Gastroesophageal sphincter (tissue), 4 donors: ENCODE results near the gene C1orf198. TPM values are rescaled to one million over a fixed set of nuclear protein-coding genes. Genes with fewer than 3 reads are reported as not detected.
A peak's percentile ranks its signal among the peaks of the same experiment; 100 is the strongest.

Source experiments
- ATAC-seq: fragments of 150-250 bp; one replicate; pipeline ENCODE4 v1.9.1; 2016; ENCODE audit warnings: mild to moderate bottlenecking, moderate library complexity
- H3K27ac ChIP-seq, 4 donors: fragments of 200-600 bp; sonication (generic) in 3 of 4; 1 replicate in 3 of 4; 2 replicates in 1 of 4; pipeline ENCODE4 v1.5.1; 2016 to 2019
- H3K27me3 ChIP-seq: fragments of 200-600 bp; sonication (generic); one replicate; pipeline ENCODE4 v1.5.1; 2019
- H3K36me3 ChIP-seq, 2 donors: fragments of 200-600 bp; sonication (generic); one replicate each; pipeline ENCODE4 v1.5.1; 2019; ENCODE audit warnings: control low read depth in 1 of 2
- H3K4me1 ChIP-seq, 3 donors: fragments of 200-600 bp; sonication (generic); 1 replicate in 2 of 3; 2 replicates in 1 of 3; pipeline ENCODE4 v1.5.1; 2016 to 2019; ENCODE audit warnings: control low read depth in 2 of 3
- H3K4me3 ChIP-seq, 2 donors: fragments of 200-600 bp; sonication (generic); one replicate each; pipeline ENCODE4 v1.5.1; 2019; ENCODE audit warnings: mild to moderate bottlenecking in 1 of 2, moderate library complexity in 1 of 2
- H3K9me3 ChIP-seq, 3 donors: fragments of 200-600 bp; sonication (generic); one replicate each; pipeline ENCODE4 v1.5.1; 2017 to 2019; ENCODE audit warnings: control low read depth in 2 of 3
- EP300 ChIP-seq: sonication (generic); formaldehyde crosslinking; IDR thresholded peaks from one replicate; pipeline ENCODE4 v1.6.1; 2017; ENCODE audit warnings: antibody characterized with exemption, mild to moderate bottlenecking
- POLR2A ChIP-seq, 2 donors: fragments of 450-650 bp; IDR thresholded peaks; one replicate each; pipeline ENCODE4 v1.6.1; 2017; ENCODE audit warnings: antibody characterized with exemption in 2 of 2, mild to moderate bottlenecking in 2 of 2, moderate library complexity in 1 of 2
- POLR2AphosphoS5 ChIP-seq: sonication (generic); formaldehyde crosslinking; IDR thresholded peaks from one replicate; pipeline ENCODE4 v1.6.1; 2017; ENCODE audit warnings: antibody characterized with exemption
- WGBS, 2 donors: methylation state at CpG; one replicate each; pipeline ENCODE4 v1.1.5; 2018; ENCODE audit warnings: low coverage in 1 of 2; 5-methylcytosine and 5-hydroxymethylcytosine counted together
- total RNA-seq, 4 donors: library from RNA; depleted of rRNA; stranded (reverse); fragments of >200 nt; gene quantifications; one replicate each; pipeline ENCODE4 v1.1.0, GENCODE V29; 2016
- TF ChIP-seq, protein P1 (sequence below), 4 experiments: fragments of 200-600 bp in 2 of 4; fragments of 450-650 bp in 2 of 4; sonication (generic) in 1 of 4; IDR thresholded peaks; one replicate each; pipeline ENCODE4 v1.5.1; 2017 to 2019; ENCODE audit warnings: antibody characterized with exemption in 4 of 4, mild to moderate bottlenecking in 2 of 4, moderate library complexity in 2 of 4

C1orf198 gene, protein sequence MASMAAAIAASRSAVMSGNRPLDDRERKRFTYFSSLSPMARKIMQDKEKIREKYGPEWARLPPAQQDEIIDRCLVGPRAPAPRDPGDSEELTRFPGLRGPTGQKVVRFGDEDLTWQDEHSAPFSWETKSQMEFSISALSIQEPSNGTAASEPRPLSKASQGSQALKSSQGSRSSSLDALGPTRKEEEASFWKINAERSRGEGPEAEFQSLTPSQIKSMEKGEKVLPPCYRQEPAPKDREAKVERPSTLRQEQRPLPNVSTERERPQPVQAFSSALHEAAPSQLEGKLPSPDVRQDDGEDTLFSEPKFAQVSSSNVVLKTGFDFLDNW
- 100 to 1,000 TPM; 115 to 219 (median 172) TPM for total RNA-seq

DNA sequence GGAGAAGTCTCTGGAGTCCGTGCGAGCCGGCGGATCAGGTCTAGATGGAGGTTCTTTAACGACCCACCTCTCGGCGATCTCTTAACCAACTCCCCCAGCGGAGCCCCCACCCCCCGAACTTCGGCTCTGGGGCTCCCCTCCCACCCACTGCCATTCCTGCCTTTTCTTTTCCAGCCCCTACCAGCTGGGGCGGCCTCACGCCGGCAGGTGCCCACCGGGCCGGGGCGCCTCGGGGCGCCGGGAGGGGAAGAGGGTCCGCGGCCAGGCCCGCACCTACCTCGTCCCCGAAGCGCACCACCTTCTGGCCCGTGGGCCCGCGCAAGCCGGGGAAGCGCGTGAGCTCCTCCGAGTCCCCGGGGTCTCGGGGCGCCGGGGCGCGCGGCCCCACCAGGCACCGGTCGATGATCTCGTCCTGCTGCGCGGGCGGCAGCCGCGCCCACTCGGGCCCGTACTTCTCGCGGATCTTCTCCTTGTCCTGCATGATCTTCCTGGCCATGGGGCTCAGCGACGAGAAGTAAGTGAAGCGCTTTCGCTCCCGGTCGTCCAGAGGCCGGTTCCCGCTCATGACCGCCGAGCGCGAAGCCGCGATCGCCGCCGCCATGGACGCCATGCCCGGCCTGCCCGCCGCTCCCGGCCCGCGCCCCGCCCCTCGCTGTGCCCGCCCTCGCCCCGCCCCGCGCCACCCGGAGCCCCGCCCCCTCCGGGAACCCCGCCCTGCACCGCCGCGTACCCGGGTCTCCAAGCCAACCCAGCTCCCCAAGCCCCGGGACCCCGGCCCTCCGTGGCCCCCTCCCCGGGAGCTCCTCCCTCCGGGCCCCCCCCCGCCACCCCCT is at the start of gene C1orf198:
C1orf198 (minus strand) TSS at position 619 of the 833 bp plus-strand sequence; CDS start at position 610, 9 bp downstream.
- Histone ChIP-seq H3K4me3 (peak within 1 kb of the TSS; percentile 76 to 98), H3K9me3 (no peaks in the 10 kb centered on the region), H3K36me3 (no peaks in the 10 kb centered on the region), H3K4me1 (peaks cover 5 to 54% (median 17%) of the 10 kb centered on the region in 3 donors), H3K27me3 (no peaks in the 10 kb centered on the region), H3K27ac (peak within 1 kb of the TSS; percentile 85 to 96 (median 93))
- peak; percentile 86 for ATAC-seq
- WGBS, 2 donors, result no CpG with 5 or more reads among the region's 96 CpGs
- TF ChIP-seq, protein P1, sequence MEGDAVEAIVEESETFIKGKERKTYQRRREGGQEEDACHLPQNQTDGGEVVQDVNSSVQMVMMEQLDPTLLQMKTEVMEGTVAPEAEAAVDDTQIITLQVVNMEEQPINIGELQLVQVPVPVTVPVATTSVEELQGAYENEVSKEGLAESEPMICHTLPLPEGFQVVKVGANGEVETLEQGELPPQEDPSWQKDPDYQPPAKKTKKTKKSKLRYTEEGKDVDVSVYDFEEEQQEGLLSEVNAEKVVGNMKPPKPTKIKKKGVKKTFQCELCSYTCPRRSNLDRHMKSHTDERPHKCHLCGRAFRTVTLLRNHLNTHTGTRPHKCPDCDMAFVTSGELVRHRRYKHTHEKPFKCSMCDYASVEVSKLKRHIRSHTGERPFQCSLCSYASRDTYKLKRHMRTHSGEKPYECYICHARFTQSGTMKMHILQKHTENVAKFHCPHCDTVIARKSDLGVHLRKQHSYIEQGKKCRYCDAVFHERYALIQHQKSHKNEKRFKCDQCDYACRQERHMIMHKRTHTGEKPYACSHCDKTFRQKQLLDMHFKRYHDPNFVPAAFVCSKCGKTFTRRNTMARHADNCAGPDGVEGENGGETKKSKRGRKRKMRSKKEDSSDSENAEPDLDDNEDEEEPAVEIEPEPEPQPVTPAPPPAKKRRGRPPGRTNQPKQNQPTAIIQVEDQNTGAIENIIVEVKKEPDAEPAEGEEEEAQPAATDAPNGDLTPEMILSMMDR (IDR thresholded peaks at IDR 0.05), result no peak
- TF ChIP-seq EP300 (no peak), POLR2A (IDR thresholded peaks at IDR 0.05) (peak; percentile 54 to 57), POLR2AphosphoS5 (peak; percentile 30)

DNA sequence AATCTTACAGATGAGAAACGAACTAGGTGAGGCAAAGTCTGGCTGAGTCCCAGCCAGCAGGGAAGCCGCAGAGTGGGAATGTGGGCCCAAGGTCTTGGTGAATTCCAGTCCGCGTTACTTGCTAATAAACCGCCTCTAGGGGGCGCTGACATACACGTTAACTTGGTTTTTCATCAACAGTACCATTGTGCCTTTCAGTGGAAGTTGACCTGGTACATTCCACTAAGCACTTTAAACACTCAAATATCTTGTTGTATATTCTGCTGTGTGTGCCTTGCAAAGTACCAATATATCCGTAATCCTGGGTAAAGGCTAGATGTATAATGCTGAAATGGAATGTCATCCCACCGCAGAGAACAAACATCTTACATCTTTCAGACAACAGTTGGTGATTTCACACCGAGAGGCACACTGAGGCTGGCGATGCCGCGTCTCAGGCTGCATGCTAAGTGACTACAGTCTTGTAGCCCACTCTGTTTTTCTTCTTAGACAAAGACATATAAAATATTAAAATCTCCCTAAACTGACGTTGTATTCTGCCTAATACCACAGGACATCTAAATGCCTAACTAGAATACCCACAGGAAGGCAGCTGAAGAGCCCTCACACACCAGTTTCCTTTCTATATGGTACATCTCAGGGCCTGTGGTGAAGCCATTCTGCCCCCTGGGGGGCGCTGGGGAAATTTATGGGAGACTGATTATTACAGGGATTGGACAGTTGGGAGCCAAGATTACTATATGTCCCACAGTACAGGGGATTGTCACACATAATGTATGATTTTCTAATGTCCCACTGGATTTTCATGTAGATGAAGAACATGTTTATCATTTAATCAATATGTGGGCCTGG is 49.2 kb upstream of the C1orf198 start:
- H3K27ac ChIP-seq, result no peak overlapping the region
- 59 to 63% methylated on average over 12 to 13 of the region's 15 CpGs for WGBS, 2 donors
- no peaks in the 10 kb centered on the region for H3K9me3 ChIP-seq

DNA sequence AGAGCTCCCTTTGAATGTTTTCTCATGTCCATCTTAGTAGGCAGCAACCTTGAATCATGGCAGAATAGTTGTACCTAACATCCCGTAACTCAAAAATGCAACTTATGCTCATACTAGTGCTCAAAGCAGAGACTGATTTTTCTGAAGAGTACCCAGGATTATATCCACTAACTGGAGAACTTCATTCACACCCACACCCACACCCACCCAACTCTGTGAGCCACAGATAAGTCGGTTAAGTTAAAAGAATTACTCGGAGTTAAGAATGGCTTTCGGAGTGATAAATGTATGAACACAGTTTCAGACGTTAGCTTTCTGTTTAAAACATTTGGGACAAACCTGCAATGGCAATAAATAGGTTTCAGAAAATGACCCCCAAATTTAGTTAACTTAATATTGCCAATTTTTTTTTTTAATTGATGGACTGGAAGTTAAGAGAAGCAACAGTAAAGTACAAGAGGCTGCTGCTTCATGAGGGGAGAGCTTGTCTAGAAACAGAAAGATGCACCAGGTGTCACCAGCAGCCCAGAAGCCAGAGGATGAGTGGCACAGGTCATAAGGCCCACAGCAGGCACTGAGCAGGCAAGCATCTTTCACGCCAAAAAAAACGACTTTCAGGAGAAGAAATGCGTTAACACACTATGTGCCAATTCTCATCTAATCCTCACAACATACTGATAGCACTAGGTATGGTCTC is 48.4 kb upstream of the C1orf198 start:
- TF ChIP-seq EP300, result no peak
- TF ChIP-seq, protein P1 (IDR thresholded peaks at IDR 0.05), result no peak
- TF ChIP-seq POLR2A (IDR thresholded peaks at IDR 0.05), result no peak
- no peak for TF ChIP-seq POLR2AphosphoS5
- H3K27ac ChIP-seq, result no peak overlapping the region
- no peak overlapping the region for H3K4me3 ChIP-seq
- H3K27me3 ChIP-seq, result no peaks in the 10 kb centered on the region
- peaks cover 0 to under 1% (median 0%) of the 10 kb centered on the region in 3 donors for H3K4me1 ChIP-seq
- no peaks in the 10 kb centered on the region for H3K9me3 ChIP-seq
- WGBS, 2 donors, result 85 to 91% methylated on average over 7 to 8 of the region's 8 CpGs
- ATAC-seq, result no peak
- H3K36me3 ChIP-seq, result peaks cover 0 to 37% of the 10 kb centered on the region in 2 donors

More for the DNA sequence above, 49.2 kb upstream of the C1orf198 start:
- no peak overlapping the region for H3K4me3 ChIP-seq
- no peak for TF ChIP-seq EP300
- TF ChIP-seq, protein P1 (IDR thresholded peaks at IDR 0.05), result peak; percentile 59 to 76 (median 70)
- ATAC-seq, result peak; percentile 78
- no peaks in the 10 kb centered on the region for H3K27me3 ChIP-seq
- no peaks in the 10 kb centered on the region for H3K4me1 ChIP-seq
- peaks cover 0 to 44% of the 10 kb centered on the region in 2 donors for H3K36me3 ChIP-seq

DNA sequence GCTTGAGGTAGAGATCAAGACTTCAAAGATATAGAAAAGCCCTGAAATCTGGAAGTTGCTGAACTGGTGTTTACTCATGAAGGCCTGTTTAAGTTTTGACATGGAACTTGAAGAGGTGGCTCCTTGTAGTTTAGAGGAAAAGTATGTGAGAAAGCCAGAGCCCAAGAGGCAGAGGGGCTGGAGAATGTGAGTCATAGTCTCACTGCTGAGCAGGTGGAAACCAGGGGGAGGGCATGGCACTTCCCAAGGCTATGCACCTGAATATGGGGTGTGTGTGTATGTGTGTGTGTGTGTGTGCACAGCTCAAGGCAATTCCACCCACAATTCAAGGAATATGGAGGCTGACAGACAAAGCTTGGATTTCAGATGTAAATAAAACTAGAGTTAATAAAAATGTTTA is 46.8 kb upstream of the C1orf198 start:
- TF ChIP-seq EP300 (no peak), POLR2A (IDR thresholded peaks at IDR 0.05) (no peak), POLR2AphosphoS5 (no peak)
- TF ChIP-seq, protein P1 (IDR thresholded peaks at IDR 0.05), result no peak
- Histone ChIP-seq H3K4me1 (peaks cover 0 to 17% (median 4%) of the 10 kb centered on the region in 3 donors), H3K27me3 (no peaks in the 10 kb centered on the region), H3K4me3 (no peak overlapping the region), H3K36me3 (peaks cover 0 to 31% of the 10 kb centered on the region in 2 donors), H3K27ac (no peak overlapping the region), H3K9me3 (no peaks in the 10 kb centered on the region)
- ATAC-seq, result no peak
